Globus pallidus (tissue), 1 donor: Measurements from ENCODE around the gene HAAO.

ENCODE experiments used
- DNase-seq: peaks from one replicate; pipeline ENCODE4 v3.0.0-alpha.2; 2015; ENCODE audit warnings: low spot score

The HAAO gene

DNA sequence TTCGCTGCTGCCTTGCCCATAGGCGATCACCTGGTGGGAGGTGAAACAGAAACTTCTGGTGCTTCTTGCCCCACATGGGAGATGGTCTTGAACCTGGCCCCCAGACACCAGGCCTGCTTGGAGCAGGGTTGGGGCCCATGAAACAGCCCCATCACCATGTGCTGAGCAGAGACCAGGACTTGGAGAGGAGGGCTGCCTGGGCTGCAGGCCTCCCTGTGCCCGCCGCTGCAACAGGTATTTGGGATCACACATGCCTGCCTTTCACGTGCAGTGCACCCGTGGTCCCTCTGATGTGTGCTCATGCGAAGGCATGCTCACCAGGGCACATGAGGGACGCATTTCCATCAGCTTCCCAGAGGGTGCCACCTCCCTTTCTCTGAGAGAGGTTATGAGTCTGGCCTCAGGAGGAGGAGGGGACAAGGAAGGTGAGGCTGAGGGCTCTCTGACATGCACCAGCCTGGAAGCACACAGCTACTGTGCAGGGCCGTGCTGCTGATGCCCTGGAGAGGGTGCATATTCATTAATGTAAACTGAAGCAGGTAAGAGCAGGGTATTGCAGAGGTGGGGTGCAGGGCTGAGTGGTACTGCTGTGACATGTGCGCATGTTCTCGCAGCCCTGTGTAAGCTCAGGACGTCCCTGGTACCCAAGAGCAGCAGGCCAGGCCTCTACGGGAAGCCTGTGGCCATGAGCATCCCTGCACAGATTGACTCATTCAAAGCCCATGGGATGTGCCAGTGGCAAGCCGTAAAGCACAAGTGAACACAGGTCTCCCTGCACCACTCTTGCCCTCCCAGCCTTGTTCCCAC lies 24.3 kb downstream of the HAAO start:
- DNase-seq: no peak

DNA sequence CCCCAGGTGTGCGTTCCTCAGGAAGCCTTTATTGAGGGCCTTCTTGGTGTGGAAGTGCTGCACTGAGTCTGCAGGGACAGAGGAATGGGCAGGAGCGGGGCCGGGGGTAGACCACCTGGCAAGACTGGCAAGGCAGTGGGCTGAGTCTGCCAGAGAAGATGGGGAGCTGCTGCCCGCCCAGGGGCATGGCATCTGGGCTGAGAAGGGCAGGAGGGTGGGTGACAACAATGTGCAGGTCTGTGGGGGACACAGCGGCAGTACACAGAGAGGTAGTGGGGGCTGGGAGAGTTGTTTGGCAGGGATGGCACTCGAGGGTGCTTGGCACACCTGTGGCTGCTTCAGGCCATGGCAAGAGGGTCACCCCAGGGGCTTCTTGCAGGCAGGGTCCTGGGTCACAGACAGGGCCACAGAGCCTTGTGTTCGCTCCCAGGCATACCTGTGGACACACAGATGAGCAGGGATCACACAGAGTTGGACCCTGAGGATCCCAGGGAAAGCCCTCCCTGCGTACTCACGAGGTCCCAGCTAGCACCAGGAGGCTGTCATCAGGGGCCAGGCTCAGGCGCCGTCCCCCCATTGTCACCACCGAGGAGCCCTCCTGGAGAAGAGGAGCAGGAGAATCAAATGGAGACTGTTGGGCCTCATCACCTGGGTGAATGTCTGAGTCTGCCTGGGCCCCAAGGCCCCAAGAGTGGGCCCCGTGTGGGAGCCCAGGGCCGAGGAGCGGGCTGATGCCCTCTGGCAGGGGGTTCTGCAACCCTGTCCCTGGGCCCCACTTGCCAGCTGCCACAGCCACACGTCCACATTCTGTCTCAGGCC lies 25.1 kb downstream of the HAAO start:
- no peak for DNase-seq

DNA sequence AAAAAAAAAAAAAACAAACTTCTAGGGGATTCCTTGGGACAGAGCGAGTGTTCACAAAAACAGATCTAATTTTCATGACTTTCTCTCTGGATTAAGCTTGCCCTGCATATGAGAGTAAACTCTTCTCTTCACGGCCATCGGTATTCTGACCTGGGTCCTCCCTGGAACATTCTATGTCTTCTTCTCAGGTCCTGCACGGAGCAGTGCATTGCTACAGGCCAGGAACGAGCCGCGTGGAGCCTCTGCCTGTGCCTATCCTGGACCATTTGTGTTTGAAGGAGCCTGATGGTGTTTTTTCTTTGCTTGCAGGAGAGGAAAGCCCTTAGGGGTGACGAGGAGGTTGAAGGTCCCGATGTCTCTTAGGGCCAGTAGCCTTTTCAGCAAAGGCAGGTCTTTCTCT lies 26.7 kb downstream of the HAAO start:
- no peak for DNase-seq

DNA sequence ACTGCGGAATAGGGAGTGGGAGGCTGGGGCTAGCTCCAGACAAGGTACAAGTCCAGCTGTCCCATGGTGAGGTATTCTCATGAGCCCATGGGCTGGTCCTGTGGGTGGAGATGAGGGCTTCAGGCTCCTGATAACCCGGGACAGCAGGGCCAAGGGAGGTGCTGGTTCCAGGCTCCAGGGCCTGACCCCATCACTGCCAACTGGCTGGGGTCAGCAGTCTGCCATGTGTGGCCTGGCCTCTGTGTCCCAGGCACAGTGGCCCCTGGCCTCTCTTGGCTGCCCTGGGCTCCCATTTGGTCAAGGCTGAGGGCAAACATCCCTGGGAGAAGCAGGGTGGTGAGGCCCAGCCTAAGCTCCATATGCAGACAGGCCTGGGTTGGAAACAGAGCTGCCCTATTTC lies 27.5 kb downstream of the HAAO start:
- DNase-seq: no peak

DNA sequence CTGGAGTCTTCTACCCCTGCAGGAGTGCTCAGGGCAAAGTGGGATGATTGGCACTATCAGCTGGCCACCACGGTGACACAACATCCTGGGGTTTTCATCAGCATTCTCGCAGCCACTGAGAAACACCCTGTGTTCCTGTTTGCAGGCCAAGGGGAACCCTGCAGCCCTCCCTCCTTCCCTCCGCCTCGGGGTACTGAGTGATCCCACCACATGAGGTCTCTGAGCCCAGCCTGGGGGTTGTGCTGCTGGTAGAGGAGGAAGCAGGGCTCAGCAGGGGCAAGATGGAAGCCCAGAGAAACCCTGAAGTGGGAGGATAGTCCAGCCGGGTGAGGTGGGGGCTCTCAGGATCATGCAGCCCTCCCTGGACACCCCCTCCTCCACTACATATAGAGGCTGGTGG lies 28.3 kb downstream of the HAAO start, which contains the start of gene OXER1:
Gene OXER1, minus strand, starts transcription at position 40 of the 400 bp plus-strand sequence. CDS start 73 bp downstream, outside the sequence.
- no peak for DNase-seq

DNA sequence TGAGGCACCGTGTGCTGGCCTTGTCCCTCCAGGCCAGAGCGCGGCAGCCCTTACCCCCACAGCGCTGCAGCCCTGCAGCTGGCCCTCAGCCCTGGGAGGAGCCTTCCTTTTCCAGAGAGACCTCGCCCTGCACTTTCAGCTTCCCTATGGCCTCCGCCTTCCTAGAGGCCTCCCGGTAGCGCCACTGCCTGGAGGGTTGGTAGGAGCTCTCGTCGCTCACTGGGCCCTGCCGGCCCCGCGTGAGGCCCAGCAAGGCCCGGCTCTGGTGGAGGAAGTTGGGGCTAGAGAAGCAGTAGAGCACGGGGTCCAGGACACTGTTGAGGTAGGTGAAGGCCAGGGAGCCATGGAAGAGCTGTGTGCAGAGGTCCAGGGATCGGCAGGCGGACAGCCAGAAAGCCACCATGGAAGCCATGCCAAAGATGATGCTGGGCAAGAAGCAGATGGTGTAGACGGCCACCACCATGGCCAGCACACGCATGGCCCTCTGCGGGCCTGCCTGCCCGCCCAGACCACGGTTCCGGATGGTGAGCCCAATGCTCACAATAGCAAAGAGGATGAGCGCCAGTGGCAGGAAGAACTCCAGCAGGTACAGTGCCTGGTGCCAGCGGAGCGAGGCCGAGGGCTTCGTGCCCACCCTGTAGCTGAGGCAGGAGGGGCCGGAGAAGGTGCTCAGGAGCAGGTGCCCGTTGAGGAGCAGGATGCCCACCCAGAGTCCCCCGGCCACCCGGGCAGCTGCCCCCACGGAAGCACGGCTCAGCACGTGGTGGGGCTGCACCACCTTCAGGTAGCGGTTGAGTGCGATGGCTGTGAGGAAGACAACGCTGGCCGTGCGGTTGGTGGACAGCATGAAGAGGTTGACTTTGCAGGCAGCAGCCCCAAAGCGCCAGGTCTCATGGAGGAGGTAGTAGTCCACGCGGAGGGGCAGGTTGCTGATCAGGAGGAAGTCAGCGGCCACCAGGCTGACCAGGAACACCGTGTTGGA lies 29.3 kb downstream of the HAAO start:
- no peak for DNase-seq

DNA sequence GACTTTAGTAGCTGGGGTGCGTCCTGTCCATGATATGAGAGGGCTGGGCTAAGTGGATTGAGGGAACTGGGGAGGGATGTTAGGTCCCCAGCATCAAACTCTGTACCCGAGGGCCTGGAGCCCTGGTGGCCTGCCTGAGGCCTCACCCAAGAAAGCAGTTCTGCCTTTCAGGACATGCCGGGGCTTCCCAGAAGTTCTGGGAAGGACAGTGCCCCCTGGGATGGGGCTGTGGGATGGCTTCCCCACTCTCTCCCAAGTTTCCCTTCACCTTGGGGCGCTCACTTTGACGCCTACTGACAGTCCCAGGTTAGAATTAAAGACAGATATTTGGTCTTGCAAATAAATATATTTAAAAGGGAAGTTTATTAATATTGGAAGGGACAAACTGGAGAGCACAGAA lies 30.2 kb downstream of the HAAO start:
- no peak for DNase-seq

DNA sequence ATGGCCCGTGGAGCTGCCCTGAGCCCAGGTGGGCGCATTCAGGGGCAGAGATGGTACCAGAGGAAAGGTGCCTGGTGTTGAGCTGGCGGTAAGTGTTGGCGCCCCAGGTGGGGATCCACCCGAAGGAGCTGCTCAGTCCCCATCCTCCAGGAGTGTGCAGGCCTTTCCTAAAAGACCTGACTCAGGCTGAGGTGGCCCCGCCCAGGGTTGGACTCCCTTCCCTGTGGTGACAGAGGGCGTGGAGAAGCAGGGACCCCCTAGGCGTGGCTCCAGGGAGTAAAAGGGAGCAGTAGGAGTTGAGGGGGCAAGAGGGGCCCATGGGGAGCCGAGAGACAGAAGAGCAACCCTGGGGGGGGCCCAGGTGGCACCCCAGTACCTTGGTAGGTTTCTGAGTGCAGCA lies 30.8 kb downstream of the HAAO start:
- no peak for DNase-seq

DNA sequence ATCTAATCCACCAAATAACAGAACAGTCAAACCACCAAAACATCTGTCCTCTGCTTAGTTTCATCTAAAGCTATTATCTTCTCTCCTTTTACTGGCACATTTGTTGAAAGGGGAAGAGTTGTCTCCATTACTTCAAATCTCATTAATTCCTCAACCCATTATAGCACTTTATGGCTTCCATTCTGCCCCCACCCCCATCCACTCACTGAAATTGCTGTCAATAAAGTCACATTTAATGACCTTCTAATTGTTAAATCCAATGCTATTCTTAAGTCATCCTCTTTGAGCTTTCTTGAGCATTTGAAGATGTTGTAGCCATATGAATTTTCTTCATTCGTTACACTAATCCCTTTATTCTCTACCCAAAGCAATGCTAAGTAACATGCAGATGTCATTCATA lies 33.6 kb downstream of the HAAO start:
- no peak for DNase-seq

DNA sequence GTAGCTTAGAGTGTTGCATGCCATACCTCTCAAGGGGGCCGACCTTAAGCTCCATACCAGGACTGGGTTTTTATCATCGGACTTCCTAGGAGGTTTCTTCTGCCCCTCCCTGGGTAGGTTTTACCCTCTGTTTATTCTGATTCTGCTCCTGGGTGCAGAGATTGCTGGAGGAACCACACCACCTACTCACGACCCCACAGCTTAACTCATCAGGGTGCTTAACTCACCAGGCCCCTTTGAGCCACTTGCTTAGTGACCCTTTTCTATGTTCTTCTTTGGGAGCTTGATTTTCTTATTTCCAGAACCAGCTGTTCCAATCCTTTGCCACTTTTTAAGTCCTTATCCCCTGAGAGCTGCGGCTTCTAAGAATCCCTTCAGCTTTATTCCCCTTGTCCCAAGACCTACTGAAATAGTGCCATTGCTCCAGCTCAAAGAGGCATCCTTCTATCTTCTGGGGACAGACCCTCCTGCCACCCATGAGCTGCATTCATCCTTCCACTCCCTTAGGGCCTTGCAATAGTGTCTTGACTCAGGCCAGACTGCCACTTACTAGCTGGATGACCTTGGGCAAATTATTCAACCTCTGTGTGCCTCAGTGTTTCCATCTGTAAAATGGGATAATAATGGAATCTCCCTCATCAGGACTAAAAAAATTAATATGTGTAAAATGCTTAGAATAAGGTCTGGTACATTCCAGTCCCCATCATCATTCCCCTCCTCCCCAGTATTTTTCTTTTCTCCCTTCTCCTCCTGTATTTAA lies 34.2 kb downstream of the HAAO start:
- DNase-seq: no peak

DNA sequence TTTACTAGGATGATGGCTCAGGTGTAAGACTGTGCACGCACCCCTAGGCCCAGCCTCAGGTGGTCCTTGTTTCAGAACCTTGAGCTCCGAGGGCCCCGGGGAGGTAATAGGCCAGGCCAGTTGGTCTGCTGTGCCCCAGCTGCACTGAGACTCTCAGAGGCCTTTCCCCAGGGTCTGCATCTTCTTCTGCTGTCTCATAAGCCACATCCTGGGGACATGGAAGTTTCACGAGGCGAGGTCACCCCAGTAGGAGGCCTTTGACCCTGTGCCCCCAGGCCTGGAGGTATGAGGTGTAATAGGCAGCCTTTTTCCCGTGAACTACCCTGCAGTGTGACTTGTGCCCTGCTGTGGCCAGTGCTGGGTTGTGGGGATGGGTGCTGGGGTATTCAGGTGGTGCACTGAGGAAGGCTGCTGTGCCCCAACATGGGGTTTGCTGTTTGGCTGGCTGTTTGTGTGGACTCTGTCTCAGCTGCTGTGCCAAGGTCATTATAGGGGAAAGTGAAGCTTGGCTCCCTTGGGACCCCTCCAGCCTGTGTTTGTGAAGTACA lies 35.3 kb downstream of the HAAO start:
- DNase-seq: no peak

DNA sequence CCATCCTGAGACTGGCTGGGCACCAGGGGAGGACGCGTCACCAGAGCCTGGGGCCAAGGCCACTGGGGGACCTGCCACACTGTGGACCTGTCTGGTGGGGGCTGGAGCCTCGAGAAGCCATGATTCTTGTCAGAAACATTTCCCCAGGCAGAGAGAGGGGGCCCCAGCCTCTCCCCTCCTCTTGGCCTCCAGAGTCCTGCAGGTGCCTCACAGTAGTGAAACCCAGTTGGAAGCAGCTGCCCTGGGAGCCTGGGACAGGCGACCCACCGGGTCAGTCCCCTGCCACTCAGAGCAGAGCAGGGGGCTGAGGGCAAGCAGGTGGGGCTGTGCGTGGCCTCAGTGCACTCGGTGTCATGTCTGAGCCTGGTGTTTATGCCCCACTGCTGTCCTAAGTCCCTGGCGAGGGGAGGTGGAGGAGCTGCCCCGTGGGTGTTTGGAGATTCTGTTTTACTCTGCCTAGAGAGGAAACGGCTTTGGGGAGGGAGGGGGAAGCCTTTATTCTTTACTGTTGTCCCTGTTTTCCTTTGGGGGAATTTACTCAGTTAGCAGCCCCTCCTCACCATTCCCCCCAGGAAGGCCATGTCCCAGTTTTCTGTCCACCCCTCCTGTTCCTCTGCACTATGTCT lies 36.1 kb downstream of the HAAO start:
- no peak for DNase-seq

DNA sequence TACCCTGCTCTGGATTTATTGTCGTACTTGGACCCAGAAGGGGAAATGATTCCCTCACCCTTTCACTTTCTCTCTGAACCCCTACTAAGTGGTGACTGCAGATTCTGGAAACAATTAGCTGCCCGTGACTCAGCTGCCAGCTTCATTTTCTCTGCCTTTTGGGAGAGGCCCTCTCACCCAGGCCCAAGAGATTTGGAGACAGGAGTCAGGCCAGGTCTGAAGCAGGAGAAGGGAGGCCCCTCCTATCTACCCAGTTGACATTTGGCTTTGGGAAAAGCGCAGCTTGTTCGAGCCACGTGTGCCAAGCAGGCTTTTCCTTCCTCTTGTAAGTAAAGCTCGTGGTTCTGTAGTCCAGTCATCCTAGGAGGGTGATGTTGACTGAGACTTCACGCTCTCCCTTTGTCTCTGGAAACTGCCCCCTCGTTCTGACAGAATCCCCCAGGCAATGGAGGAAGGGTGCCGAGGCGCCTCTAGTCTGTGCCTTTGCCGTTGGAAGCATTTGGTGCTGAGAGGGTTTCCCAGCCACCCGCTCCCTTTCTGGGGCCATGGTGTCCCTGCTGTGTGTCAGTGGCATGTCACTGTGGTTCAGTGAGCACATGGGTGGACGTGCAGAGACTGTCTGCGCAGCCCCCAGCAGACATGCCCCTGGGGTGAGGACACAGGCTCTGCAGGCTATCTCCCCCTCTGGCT lies 37.0 kb downstream of the HAAO start:
- no peak for DNase-seq

DNA sequence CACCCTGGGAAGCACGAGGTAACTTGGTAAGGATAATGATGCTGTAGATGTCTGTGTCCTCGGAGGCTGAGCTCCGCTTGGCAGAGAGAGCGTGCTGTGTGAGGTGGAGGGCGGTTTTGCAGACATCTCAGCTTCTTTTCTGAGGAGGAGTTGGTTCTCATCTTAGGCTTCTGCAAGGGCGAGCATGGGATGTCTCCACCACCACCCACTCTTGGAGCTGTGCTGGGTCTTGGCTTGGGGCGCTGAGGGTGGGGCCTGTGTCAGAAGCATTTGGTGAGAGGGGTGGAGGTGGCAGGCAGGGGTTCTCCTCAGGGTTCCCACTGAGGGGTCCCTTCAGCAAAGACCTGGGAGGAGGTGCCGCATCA lies 37.6 kb downstream of the HAAO start:
- DNase-seq: no peak

DNA sequence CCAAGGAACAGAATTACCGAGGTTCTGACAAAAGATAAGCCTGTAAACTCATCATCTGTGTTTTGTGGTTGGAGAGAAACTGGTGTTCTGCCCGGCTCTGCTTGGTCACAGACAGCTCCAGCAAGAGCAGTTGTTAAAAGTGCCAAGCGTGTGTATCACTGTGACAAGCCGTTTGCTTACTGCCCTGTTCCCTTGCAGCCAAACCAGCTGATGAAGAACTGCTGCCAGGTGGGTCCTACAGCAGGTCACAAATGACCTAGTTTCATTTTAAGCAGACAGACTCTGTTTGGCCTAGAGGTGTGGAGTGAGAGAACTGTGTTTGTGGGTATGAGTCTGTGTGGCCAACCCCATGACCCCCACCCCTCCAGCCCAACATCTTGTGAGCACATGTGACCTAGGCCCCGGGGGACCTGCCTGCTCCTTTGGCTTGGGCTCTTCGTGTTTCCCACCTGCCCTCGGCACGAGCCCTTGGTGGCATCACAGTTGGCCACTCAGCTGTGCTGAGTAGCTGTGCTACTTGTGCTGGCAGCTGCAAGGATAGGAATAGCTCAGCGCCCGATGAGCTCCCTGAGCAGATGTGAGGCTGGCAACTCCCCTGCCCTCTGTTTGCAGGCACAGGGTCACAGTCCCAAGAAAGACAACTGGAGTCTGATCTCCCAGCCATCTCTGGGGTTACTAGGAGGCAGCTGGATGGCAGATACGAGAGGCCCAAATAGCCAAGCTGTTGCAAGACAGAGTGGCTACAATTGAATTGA lies 38.2 kb downstream of the HAAO start:
- DNase-seq: peak; percentile 59

DNA sequence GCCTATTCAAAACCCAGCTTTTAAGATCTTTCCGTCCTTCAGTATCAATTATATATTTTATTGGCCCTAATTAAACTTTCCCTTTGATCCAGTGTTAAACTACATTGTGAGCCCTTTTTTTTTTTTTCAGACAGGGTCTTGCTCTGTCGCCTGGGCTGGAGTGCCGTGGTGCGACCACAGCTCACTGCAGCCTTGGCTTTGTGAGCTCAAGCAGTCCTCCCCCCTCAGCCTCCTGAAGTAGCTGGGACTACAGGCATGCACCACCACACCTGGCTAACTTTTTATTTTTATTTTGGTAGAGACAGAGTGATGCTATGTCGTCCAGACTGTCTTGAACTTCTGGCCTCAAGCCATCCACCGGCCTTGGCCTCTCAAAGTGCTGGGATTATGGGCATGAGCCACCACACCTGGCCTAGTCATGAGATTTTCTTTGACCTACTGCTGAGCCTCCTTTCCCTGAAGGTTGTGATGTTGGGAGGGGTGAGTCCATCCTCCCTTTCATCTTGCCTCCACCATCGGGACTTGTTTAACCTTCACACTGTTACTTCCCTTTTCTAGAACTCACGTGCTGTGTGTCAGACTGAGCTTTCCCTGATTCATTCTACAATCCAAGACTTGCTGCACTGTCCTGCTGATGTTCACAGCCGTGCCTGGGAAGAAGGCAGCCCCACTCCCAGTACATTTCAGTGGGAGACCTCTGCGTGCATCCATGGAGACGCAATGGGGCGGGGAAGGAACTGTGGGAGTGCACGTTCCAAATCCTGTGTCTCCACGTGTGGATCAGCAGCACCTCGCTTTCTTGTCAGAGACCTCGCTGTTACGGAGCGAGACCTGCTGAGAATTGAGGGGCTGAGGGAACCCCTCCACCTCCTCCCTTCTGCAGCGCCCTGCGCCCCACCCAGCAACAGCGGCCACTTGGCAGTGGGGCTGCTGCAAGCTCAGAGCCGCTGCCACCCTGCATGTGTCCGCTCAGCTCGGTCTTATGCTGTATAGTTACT lies 39.3 kb downstream of the HAAO start:
- DNase-seq: no peak

DNA sequence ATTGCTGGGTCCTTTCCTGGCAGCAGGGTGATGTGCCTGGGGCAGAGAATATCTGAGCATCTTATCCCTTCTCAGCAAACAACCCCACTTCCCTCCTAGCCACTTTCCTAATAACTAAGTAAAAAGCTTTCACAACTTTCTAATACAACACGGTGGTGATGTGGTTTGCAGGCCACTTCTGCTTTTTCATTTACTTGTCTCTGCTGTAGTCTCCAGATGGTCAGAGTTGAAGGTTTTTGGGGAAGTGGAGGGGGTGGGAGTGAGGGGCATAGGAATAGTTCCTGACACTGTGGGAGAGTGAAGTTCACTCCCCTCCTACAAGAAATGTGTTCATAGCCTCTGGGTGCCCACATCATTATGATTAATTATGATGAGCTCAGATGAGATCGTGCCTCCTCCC lies 40.1 kb downstream of the HAAO start:
- DNase-seq: peak; percentile 53

DNA sequence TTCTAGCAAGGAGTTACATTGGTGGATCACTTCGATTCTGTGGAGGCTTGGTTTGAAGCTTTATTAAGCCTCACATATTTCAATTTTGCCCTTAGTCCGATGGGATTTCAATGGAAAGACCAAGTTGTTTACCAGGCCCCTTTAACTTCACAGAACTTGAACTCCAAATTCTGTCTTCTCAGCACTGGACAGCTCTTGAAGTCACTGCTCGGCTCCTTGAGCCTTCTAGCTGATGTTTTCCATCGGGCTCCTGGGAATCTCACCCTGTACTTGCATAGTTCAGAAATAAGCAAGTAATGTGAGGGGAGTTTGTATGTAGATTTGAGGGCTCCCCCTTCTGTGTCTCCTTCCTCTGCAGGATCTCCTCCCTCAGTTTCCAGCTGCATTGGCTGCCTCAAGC lies 43.5 kb downstream of the HAAO start:
- no peak for DNase-seq
